GM18867 (cell line): ENCODE data around the gene SERPINB3.
"Not testable (repeated sequence)": the region's sequence is repeated elsewhere in the genome, so short reads cannot be mapped to it uniquely, and the experiment has no call there.

Experiments used
- ATAC-seq: cut with Tn5 transposase; IDR thresholded peaks from one replicate; pipeline ENCODE4 v1.9.1; 2021; ENCODE audit warnings: mild to moderate bottlenecking, moderate library complexity; ENCODE audit not compliant: unreplicated experiment

Gene SERPINB3

DNA sequence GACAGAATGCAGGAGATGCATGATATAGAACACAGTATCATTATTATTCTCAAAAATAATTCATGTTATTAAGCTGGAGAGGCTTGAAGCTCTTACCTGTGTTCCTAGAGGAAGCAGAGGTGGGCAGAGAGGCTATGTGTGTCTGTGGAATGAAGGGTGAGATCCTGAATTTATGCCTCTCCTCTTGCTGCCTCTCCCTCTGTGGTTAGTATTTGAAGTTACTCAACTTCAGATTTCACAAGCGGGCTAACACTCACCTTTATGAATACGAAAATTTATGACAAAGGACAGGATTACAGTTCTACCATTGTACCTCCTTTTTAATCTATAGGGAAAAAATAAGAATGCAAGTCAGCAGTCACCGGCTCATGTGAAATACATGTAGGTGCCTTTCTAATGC lies at the start of gene SERPINB3:
TSS of gene SERPINB3 (minus strand) at position 144 of the 400 bp plus-strand sequence. CDS start 677 bp downstream, outside the sequence.
- not testable (repeated sequence) for ATAC-seq

DNA sequence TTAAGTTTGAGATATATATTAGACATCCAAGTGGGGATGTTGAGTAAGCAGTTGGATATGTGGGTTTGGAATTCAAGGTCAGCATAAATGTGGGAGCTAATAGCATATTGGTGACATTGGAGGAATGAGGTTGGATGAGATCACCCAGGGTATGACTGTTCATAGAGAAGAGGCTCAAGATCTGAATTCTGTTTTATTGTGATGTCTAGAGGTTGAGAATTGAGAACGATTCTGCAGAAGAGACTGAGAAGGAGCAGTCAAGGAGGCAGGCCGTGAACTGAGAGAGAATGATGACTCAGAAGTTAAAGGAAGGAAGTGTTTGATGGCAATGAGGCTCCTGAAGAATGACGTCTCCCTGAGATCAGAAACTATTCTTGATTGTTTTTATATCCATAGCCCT lies 47.0 kb upstream of the SERPINB3 start:
- no peak for ATAC-seq

DNA sequence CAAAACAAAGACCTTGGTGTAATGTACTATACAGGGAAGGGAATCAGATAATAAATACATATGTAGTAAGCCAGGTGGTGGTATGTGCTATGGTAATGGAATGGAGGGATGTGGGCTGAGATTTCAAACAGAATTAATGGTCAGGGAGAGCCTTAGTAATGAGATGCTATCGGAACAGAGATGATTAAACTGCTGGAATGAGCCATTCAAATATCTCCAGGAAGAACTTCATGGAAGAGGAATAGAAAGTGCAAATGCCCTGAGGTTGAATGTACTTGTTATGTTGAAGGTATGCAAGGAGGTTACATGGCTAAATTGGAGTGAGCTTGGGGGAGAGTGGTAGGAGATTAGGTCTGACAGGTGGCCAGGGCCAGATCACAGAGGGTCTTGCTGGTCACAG lies 46.1 kb upstream of the SERPINB3 start:
- no peak for ATAC-seq

DNA sequence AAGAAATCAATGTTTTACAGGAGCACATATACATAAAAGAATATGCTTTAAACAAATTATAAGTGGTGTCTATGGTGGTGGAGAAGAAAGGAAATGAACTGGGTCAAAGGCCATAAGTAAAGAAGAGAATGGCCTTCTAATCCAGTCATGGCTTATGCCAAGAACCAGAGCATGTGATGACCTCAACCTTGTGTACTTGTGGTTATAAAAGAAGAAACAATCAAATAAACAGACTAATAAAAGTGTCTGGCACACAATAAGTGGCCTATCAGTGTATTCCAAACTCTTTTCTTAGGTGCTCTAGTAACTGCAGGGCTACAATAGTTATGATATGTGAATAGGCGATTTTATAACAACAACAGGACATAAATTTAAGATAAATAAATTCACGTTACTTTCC lies 43.7 kb upstream of the SERPINB3 start:
- no peak for ATAC-seq

DNA sequence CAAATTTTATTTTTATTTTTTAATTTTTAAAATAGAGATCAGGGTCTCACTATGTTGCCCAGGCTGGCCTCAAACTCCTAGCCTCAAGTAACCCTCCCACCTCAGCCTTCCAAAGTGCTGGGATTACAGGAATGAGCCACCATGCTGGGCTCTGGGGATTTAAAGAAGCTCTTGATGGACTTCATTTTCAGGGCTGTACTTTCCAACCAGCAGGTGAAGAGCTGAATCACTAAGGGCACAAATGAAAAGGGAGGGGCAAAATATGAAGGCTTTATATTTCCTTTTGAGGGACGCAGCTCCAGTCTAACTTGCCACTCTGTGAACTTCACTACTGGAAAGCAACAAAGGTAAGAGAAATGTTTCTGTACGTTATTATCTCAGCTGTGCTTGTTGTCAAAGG lies 41.0 kb upstream of the SERPINB3 start, which contains the start of gene SERPINB11:
TSS of gene SERPINB11 (plus strand) at position 301 of the 400 bp plus-strand sequence. CDS start 7,234 bp downstream, outside the sequence.
- ATAC-seq, result no peak

DNA sequence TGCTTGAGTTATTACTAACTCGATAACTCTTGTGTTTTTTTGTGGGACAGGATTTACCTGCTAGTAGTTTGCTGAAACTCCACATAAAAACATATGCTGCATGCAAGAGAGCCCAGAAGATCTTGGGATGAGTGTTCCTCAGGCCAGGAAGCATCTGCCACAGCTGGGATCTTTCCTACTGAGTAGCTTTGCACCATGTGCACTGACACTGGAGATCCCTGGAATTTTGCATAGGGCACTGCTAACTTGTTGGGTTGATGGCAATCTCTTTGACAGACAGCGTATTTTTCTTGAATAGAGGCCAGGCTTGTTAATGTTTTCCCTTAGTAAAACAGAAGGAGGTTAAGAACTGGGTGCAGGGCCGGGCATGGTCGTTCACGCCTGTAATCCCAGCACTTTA lies 40.3 kb upstream of the SERPINB3 start:
- ATAC-seq, result no peak

DNA sequence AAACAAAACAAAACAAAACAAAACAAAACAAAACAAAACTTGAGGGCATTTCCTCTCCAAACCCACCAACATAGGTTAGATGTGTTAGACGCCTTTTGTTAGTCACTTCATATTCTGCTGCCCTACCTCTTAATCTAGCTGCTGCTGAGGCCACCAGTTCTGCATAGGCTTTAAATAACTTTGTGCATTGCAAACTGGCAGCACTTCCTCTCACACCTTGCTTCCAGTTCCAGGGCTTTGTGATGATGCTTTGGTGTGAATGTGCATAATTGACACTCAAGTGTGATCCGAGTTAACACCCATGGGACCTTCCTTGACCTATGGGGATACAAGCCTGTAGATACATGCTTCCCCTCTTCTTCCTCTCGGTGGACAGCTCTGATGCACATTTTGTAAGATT lies 38.8 kb upstream of the SERPINB3 start:
- ATAC-seq, result no peak

DNA sequence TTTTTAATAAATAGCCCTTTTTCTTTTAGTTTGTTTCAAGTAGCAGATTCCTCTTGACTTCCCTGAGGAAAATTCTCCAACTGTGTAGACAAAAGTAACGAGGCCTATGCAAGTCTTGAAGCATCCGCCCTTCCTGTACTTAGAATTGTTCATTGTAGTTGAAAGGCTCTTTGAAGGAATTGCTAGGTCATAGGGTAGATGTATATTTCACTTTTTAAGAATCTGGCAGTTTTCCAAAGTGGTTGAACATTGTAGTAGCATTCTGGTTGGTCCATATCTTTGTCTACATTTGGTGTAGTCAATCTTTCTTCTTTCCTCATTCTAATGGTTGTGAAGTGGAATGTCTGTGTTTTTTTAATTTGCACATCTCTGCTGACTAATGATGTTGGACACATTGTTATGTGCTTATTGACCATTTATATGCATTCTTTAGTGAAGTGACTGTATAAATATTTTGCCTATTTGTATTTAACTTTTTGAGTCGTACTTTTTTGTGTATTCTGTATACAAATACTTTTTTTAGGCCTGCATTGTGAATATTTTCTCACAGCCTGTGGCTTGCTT lies 35.5 kb upstream of the SERPINB3 start:
- ATAC-seq, result no peak

DNA sequence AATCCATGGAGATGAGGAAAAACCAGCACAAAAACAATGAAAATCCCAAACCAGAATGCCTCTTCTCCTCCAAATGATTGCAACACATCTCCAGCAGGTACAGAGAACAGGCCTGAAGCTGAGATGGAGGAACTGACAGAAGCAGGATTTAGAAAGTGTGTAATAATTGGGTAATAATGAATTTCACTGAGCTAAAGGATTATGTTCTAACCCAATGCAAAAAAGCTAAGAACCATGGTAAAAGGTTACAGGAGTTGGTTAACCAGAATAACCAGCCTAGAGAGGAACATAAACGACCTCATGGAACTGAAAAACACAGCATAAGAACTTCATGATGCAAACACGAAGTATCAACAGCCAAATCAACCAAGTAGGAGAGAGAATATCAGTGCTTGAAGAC lies 27.4 kb upstream of the SERPINB3 start:
- no peak for ATAC-seq

DNA sequence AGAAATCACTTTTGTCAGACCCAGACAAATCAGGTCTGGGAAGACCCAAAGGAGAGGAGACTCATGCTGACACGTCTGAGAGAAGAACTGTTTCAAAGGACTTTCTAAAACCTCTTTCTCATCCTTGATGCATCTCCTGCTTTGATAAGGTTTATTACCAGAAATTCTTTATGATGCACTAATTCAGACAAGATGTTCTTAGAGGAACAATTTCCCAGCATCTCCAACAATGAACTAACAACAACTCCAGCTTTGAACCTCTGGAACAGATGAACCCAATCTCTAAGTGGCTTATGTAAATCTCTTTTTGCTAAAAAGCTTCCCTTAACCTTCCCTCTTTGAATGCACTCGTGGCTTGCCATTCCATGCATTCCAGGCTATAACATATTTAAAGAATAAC lies 25.2 kb upstream of the SERPINB3 start:
- ATAC-seq, result no peak

DNA sequence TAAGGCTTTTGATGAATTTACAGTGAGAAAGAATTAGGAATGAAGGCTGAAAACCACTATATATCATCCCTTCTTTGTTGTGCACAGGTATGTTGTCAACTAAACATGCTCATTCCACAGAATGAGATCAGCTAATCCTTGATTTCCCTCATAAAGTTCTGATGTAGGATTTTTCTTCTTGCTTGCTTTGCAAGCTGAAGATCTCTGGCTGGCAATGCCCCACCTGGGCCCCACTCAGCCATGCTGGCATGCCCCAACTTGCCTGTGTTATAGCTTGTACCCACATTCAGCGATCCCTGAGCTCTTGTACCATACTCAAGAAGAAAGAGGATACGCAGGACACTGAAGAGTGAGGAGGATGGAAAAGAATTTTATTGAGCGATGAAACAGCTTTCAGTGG lies 23.0 kb upstream of the SERPINB3 start:
- no peak for ATAC-seq

DNA sequence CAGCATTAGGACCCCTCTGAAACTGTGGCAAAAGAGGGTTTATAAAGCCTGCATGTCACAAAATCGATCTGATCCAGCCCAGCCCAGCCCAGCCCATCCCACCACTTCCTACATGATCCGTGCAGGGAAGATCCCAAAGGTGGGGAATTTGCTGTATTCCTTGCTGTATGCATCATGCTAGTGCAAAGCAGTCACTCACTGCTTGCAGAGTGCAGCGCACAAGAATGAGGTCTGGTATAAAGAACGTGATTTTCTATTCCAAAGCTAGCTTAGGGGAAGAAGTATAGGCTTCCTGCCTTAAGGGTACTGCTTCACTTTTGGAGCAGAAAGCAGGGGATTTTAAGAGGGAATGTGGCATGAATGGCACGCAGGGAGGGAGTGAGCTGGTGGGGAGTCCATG lies 22.2 kb upstream of the SERPINB3 start:
- no peak for ATAC-seq

DNA sequence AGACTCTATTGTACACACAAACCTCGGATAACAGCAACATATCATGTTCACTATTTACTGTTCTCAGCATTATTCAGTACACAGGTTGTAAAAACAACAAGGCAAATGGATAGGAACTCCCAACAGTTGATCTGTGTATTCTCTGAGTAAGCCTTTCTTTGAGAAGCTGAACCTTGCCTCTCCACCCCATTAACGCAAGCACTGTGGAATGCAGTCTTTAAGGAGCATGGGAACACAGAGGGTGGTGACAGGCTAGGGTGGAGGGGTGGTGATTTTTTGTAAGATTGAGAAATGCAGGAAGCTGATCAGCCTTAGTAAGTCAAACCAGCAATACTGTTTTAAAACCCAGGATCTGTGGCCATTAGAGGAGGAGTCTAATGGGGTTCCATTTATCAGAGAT lies 21.5 kb upstream of the SERPINB3 start:
- no peak for ATAC-seq

DNA sequence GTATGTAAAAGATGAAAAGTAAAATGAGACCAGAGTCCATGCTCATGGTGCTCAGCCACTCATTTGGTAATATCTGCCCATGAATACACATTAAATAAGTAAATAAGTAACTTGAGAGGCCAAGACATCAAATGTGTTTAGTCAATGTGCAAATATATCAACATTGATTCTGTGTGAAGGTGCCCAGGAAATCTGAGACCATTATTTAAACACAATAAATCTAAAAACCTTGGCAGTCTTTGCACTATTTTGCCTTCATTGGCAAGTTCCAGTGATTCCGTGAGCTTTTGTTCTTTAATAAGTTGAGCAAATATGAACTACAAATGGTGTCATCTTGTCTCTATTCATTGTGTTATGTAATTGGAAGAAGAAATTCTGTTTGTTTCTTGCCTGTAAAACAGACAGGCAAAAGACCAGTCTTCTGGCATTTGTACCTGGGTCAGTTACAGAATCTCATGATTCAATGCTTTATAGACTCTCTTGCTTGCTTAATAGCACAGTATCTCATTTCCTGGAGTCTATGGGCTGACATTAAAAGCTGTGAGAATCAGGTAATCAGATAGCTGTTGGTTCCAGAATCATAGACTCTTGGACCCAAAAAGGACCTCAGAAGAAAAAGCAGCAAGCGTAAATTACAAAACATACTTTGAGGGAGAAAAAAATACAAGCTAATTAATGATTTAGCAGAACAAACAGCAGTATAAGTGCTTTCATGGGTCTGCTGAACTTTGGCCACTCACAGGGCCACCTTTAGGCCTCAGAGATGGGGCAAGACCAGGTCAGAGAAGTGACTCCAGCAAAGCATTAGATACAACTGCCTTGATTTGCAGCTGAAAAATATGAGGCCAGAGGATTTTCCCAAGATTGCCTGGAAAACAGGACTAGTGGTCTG lies 20.0 kb upstream of the SERPINB3 start:
- ATAC-seq, result no peak

DNA sequence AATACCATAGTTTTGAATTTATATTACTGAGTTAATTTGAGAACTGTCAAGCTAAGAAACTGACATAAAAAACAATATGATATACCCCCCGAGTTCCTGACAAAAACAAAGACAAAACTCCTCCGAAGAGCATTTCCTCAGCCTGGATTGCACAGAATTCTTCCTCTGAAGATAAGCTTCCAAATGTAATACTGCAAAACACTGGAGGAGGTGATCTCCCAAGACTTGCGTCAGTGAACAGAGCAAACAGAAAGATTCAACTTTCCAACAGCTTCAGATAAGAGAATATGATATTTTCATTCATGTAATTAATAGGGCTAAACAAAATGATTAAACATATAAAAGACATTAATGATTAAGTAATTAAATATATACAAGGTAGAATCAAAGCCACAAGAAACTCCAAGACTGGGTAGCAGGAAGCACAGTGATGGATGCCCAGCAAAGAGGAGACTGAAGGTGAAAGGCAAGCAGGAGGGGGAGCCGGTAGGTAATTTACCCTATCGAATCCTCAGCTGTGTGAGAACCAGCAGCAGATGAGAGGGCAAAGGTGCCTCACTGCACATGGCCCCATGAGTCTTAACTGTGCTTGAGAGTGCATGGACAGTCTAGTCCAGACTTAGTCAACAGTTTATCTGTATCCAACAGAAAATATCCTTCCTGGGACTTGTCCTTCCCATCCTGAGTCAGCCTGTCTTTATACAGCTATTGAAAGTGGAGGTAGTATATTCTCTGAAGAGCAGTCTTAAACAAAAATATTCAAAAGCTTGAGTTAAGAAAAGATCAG lies 18.3 kb upstream of the SERPINB3 start:
- no peak for ATAC-seq

DNA sequence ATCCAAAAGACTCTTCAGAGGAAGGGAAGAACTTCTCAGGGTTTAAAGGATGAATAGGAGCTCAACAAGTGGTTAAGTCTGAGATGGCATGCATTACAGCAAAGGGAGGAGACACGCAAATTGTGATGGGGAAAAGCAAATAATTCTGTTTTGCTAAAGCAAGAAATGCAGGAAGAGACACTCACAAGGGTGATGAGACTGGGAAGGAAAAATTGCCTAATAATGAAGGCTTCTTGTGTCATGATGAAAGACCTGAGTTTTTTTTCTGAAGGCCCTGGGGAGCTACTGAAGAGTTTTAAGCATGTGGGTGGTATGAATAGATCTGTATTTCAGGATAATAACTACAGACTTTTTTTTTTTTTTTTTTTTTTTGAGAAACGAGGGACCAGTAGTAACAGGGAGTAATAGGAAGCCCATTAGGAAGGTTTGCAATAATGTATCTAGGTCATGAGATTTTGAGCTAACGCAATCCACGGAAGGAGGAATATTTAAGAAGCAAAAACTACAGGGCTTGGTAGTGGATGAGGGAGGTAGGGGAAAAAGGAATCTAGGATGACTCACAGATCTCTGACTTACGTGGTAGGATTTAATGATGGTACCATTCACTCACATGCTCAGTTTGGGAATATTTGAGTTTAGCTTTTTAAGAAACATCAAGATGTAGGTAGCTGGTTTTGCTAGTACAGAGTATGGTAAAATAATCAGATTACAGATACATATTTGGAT lies 16.0 kb upstream of the SERPINB3 start:
- no peak for ATAC-seq

DNA sequence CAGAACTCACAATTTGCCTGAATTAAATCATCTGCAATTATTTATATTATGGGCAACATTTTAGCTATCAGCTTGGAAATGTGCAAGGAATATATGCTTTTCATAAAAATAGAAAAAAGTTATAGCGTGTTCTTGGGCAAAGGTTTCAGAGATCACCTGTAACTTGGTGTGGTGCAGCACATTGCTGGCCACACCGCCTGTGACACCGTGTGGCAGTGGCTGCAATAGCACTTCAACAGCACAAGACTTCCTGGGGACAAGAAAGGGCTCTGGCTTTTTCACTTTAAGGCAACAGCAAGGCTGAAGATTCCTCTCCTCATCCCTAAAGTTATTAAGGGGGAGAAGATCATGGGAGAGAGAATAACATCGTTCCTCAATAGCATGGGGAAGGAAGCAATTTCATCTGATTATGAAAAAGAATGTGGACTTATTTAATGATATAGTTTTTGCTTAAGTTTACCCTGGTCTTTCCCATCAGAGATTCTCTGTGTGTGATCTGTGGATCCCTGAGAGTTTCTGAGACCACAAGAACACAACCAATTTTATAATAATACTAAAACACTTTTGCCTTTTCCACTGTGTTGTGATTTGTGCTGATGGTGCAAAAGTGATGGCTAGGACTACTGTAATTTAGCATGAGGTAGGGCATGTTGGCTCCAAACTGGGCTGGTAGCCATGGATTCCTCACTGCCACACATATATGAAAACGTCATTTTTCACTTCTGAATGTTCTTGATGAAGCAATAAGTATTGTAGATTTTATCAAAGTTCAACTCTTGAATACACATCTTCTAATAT lies 15.0 kb upstream of the SERPINB3 start:
- peak; percentile 91 for ATAC-seq

DNA sequence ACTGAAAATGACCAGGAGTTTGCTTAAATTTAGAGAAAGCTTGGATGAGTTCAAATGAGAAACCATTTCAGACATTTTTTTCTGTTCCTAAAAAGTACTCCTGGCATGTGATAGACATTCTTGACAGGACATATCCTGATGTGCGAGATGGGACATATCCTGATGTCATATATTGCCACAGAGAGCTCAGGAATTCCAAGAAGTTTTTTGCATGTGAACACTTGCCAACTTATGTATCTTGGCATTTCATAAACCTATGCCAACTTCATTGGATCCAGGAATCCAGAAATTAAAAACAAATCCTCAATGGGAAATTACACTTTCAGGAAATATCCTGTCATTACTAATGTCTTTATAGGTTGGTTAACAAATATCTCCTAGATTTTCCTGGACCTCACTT lies 2.9 kb upstream of the SERPINB3 start:
- ATAC-seq, result no peak

DNA sequence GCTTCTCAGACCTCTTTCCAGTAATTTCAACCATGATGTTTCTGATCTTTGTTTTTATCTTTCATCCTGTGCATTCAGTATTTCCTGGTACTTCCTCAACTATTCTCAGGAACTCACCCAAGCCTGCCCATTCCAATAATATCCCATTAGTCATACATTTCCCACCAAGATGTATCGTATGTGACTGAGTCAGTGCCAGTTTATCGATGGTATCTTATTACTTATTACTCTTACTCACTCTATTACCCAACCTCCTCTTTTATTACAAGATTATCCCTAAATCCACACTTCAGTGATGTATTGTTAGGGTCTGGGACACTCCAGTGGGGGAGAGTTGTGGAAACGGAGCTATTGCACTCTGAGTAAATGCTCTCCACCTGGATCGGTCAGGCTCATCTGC lies 2.8 kb downstream of the SERPINB3 start:
- not testable (repeated sequence) for ATAC-seq

DNA sequence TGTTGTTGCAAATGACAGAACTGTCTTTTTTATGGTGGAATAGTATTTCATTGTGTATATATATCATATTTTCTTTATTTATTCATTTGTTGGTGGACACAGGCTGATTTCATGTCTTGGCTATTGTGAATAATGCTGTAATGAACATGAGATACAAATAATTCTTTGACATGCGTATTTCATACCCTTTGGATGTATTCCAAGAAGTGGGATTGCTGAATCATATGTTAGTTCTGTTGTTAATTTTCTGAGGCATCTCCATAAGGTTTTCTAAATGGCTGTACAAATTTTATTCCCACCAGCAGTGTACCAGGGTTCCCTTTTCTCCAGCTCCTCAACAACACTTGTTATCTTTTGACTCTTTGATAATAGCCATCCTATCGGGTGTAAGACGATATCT lies 11.4 kb downstream of the SERPINB3 start:
- not testable (repeated sequence) for ATAC-seq
